LNCaP clone FGC (cell line): Measurements from ENCODE around the gene AFF4.

ENCODE experiments used
- DNase-seq: peaks from one replicate; pipeline ENCODE4 v3.0.0-alpha.2; 2011; ENCODE audit warnings: low read depth
- H3K4me3 ChIP-seq: 2 replicates; pipeline ENCODE4 v1.5.1; 2011; ENCODE audit warnings: mild to moderate bottlenecking, low read depth, low read length, control low read depth
- TF ChIP-seq, protein P1 (sequence below): IDR thresholded peaks from 2 replicates; pipeline ENCODE4 v1.5.1; 2012; ENCODE audit warnings: mild to moderate bottlenecking; ENCODE audit not compliant: control insufficient read depth, insufficient read depth; ENCODE audit errors: extremely low read depth

AFF4 gene

DNA sequence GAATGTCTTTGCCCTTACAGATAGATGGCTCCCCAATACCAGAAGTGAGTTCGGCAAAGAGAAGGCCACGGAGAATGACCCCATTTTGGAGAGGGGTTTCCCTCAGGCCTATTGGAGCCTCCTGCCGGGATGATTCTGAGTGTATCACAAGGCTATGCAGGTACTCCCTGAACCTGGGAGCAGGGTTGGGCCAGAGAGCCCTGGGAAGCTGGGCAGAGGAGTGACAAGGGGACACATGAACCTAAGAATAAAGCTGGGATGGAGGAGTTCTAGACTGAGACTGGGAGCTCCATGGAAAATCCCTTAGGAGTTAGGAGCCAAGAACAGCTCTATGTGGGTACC, 89.5 kb downstream of the AFF4 start:
- no peak for DNase-seq
- H3K4me3 ChIP-seq: no peak overlapping the region
- TF ChIP-seq, protein P1, sequence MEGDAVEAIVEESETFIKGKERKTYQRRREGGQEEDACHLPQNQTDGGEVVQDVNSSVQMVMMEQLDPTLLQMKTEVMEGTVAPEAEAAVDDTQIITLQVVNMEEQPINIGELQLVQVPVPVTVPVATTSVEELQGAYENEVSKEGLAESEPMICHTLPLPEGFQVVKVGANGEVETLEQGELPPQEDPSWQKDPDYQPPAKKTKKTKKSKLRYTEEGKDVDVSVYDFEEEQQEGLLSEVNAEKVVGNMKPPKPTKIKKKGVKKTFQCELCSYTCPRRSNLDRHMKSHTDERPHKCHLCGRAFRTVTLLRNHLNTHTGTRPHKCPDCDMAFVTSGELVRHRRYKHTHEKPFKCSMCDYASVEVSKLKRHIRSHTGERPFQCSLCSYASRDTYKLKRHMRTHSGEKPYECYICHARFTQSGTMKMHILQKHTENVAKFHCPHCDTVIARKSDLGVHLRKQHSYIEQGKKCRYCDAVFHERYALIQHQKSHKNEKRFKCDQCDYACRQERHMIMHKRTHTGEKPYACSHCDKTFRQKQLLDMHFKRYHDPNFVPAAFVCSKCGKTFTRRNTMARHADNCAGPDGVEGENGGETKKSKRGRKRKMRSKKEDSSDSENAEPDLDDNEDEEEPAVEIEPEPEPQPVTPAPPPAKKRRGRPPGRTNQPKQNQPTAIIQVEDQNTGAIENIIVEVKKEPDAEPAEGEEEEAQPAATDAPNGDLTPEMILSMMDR: no peak

DNA sequence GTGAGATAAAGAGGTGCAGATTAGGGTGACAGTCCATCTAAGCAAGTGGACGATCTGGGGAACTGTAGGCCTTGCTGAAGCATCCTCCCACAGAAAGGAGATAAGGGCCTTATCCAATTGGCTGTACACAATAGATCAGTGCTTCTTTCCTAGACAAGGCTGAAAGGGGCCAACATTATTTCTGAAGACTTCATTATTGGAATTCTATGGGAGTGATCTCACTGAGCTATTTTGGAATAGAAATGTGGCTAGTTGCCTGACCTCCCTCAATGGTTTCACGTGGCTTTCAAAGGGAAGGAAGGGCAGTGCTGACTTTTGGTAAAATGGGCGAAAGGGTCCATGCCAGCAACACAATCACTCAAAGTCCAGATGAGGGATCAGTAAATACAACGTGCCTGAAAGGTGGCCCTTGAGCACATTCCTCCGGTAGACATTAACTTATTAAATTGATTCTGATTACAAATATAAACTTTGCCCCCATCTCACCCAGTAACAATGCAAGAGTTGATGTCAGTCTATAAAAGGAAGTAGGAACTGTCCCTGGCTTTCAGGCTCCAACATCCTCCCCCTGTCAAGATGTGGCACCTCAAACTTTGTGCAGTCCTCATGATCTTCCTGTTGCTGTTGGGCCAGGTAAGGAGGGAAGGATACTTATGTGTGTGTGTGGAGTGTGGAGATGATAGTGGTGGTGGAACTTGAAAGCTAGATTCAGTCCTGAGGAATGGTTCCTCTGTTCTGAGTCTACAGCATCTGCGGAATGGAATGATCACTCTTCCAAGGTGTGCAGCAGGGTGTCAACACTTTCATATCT, 90.1 kb downstream of the AFF4 start, which contains the start of gene LEAP2:
TSS of gene LEAP2 (plus strand) at position 550 of the 811 bp plus-strand sequence. CDS start at position 577, 27 bp downstream.
- no peak within 1 kb of the TSS for H3K4me3 ChIP-seq
- TF ChIP-seq, protein P1: no peak
- no peak for DNase-seq

DNA sequence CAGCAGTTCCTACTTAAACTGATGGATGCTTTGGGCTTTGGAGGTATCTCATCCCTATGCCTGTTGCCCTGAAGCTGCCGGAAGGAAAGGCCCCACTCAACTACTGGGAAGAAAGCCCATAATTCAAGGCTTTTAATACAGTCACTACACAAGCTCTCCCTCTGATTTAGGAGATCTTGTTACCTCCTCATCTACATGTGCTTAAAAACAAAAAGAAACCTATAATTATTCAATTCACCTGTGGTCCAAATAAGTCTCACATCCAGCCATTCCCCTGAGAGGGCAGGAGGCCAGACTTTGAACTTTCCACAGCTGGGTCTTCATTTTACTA, 90.7 kb downstream of the AFF4 start:
- no peak for DNase-seq
- H3K4me3 ChIP-seq: no peak overlapping the region
- TF ChIP-seq, protein P1: no peak

DNA sequence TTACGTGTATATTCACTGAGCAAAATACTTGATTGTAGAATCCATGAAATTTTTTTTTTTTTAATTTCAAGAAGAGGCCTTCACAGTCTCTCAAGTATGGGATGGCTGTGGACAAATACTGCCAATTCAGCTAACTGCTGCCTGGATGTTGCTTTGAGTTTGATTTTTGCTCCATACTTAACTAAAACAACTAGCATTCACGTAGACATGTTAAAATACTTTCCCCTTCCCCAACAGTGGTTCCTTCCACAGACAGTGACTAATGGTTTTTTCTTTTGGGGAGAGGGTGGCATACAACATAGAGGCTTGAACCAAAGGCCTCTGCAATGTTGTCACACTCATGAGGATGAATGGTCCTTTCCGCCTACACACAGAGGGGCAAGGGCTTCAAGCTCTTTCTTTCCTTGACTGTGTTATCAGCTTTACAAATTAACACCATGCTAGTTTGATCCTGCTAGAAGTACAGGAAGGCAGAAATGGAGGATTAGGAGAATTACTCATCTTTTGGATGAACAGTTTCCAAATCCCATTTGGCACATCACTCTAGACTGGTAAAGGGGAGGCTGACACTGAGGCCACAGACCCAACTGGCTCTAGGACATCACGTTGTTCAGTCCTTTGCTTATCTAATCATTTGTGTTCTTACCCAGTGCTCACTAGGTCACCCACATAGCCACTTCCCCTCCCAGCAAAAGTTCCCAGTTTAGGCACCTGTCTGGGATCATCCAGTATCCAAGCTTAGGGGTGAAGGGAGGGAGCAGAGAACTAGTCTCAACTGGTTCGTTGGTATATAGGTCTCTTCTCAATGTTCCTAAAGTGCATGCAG, 91.8 kb downstream of the AFF4 start:
- TF ChIP-seq, protein P1: no peak
- no peak for DNase-seq
- H3K4me3 ChIP-seq: no peak overlapping the region

DNA sequence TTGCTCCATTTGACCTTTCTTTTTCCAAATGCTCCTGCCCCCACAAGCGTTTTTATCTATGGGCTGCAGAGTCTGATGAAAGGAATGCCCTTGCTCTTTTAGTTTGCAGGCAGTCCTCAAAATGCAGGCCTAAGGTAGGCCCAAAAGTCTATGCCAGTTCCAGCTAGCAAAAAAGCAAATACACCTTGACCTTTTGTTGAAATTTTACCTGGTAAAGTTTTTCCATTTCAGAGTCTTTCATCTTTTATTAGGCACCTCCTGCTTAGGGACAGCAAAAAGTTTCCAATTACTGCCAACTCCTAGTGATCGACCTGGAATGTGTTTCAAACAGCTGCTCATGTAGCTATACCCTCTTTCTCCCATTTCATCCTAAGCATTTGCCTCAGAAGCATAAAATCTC, 92.6 kb downstream of the AFF4 start:
- TF ChIP-seq, protein P1: no peak
- H3K4me3 ChIP-seq: no peak overlapping the region
- DNase-seq: no peak

DNA sequence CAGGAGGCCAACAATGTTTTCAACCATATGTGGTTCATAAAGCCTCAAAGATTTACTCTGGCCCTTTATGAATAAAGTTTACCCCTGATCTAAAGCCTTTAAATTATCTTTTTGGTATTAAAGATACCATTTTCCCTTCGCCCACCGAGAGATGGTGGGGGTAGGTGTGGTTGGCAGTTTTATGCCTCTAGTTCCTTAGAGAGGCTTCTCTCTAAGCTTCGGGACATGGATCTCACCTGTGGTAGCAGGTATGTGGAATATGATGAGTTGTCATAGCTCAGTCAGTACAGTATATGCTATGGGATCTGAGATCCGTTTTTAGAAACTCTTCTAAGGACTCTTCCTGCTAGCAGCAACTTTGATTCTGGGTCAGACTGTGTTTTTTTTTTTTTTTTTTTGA, 94.7 kb downstream of the AFF4 start:
- DNase-seq: no peak
- no peak overlapping the region for H3K4me3 ChIP-seq
- TF ChIP-seq, protein P1: no peak
